ENCODE measurements around the gene CADPS2.

The CADPS2 gene

DNA sequence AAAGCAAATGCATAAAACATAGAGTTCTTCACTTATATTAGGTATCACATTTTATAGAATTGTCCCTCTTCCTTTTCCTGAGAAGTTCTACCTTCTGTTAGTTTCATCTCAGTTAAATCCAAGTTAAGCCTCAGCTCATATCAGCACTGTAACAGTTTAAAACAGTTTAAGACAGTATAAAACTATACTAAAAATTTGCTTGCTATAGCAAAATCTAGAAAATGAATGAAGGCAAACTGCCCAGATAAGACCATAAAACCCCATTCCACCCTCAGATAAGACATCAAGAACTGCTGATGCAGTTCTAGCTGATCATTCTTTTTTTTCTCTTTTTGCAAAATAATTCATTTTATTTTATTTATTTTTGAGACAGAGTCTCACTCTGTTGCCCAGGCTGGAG lies 364.5 kb downstream of the CADPS2 start:
- no peak for TF ChIP-seq FOXP2 (optimal IDR thresholded peaks at IDR 0.05; ENCODE audit: borderline replicate concordance, extremely low read depth, extremely low read length, insufficient read depth)
- no peak for TF ChIP-seq SIN3A (IDR thresholded peaks at IDR 0.05; ENCODE audit: borderline replicate concordance, insufficient read depth, low read length)
- no peak for TF ChIP-seq POLR2AphosphoS5 (IDR thresholded peaks at IDR 0.05; ENCODE audit: low read depth, low read length)
- TF ChIP-seq, protein P1, sequence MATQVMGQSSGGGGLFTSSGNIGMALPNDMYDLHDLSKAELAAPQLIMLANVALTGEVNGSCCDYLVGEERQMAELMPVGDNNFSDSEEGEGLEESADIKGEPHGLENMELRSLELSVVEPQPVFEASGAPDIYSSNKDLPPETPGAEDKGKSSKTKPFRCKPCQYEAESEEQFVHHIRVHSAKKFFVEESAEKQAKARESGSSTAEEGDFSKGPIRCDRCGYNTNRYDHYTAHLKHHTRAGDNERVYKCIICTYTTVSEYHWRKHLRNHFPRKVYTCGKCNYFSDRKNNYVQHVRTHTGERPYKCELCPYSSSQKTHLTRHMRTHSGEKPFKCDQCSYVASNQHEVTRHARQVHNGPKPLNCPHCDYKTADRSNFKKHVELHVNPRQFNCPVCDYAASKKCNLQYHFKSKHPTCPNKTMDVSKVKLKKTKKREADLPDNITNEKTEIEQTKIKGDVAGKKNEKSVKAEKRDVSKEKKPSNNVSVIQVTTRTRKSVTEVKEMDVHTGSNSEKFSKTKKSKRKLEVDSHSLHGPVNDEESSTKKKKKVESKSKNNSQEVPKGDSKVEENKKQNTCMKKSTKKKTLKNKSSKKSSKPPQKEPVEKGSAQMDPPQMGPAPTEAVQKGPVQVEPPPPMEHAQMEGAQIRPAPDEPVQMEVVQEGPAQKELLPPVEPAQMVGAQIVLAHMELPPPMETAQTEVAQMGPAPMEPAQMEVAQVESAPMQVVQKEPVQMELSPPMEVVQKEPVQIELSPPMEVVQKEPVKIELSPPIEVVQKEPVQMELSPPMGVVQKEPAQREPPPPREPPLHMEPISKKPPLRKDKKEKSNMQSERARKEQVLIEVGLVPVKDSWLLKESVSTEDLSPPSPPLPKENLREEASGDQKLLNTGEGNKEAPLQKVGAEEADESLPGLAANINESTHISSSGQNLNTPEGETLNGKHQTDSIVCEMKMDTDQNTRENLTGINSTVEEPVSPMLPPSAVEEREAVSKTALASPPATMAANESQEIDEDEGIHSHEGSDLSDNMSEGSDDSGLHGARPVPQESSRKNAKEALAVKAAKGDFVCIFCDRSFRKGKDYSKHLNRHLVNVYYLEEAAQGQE (IDR thresholded peaks at IDR 0.05; ENCODE audit: insufficient read depth in 1 of 2, low read depth in 2 of 2, low read length in 2 of 2) = no peak
- no peak for TF ChIP-seq TAF1 (IDR thresholded peaks at IDR 0.05; ENCODE audit: borderline replicate concordance, insufficient read depth, low read length)

DNA sequence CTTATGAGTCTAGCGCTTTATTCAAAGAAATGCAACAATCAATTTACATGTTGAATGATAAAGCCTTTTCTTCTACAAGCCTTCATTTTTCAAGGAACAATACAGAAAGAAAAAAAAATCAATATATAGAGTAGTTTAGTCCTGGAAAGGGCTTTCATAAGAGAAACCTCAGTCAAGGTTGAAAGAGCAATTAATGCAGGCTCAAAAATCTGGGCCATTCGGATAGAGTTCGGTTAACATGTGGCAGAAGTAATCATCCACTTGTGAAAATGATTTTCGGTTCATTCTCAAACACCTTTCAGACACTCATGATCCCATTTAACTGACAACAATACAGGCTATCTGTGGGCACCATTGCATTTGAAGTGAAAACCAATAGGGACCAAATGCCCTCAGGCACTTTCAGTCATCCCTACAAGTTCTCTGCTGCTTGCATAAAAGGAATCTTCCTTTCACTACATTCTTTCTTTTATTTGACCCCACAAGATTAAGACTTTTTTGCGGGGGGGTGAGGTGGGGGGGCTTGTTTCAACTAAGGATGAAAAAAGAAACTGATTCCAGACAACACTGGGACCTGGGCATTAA lies 365.2 kb downstream of the CADPS2 start:
- no peak for TF ChIP-seq FOXP2 (optimal IDR thresholded peaks at IDR 0.05; ENCODE audit: borderline replicate concordance, extremely low read depth, extremely low read length, insufficient read depth)
- TF ChIP-seq, protein P1 (IDR thresholded peaks at IDR 0.05; ENCODE audit: insufficient read depth in 1 of 2, low read depth in 2 of 2, low read length in 2 of 2) = no peak
- TF ChIP-seq POLR2AphosphoS5 (IDR thresholded peaks at IDR 0.05; ENCODE audit: low read depth, low read length) = no peak
- no peak for TF ChIP-seq SIN3A (IDR thresholded peaks at IDR 0.05; ENCODE audit: borderline replicate concordance, insufficient read depth, low read length)
- TF ChIP-seq TAF1 (IDR thresholded peaks at IDR 0.05; ENCODE audit: borderline replicate concordance, insufficient read depth, low read length) = no peak

DNA sequence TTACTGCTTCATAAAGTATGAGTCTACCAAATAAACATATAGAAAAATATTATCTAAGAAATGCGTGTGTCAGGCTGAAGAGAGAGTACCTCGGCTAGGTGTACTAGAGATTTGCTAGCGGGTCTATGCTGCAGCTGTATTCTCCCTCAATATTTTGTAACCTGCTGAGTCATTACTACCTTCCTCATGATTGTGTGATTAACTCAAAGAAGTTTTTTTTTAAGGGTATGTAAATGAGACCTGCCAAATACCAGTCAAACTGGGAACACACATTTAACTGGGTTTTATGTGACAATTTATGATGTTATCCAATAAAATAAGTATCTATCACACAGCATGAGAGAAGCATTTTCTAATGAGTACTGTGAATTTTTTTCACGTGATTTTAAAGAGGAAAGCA lies 367.8 kb downstream of the CADPS2 start:
- TF ChIP-seq POLR2AphosphoS5 (IDR thresholded peaks at IDR 0.05; ENCODE audit: low read depth, low read length) (no peak), TAF1 (IDR thresholded peaks at IDR 0.05; ENCODE audit: borderline replicate concordance, insufficient read depth, low read length) (no peak), SIN3A (IDR thresholded peaks at IDR 0.05; ENCODE audit: borderline replicate concordance, insufficient read depth, low read length) (no peak), FOXP2 (optimal IDR thresholded peaks at IDR 0.05; ENCODE audit: borderline replicate concordance, extremely low read depth, extremely low read length, insufficient read depth) (no peak)
- TF ChIP-seq, protein P1 (IDR thresholded peaks at IDR 0.05; ENCODE audit: insufficient read depth in 1 of 2, low read depth in 2 of 2, low read length in 2 of 2) = no peak

DNA sequence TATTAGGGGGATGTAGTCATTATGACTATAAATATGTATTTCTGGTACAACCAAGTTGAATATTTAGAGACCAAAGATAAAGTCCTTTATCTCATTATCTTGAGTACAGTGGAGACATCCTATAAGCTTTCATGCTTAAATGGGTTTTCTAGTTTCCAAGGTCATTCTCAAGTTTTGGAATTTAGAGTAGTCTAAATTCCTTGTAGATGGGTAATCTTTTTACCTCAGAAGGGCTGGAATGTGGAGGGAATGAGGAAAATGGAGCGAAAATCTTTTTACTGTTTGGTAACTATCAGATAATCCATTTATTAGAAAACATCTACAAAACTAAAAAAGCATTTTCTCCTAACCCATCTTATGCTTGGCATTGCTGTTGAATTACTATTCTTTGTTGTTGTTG lies 368.7 kb downstream of the CADPS2 start:
- TF ChIP-seq FOXP2 (optimal IDR thresholded peaks at IDR 0.05; ENCODE audit: borderline replicate concordance, extremely low read depth, extremely low read length, insufficient read depth) = no peak
- no peak for TF ChIP-seq POLR2AphosphoS5 (IDR thresholded peaks at IDR 0.05; ENCODE audit: low read depth, low read length)
- no peak for TF ChIP-seq SIN3A (IDR thresholded peaks at IDR 0.05; ENCODE audit: borderline replicate concordance, insufficient read depth, low read length)
- TF ChIP-seq, protein P1 (IDR thresholded peaks at IDR 0.05; ENCODE audit: insufficient read depth in 1 of 2, low read depth in 2 of 2, low read length in 2 of 2) = no peak
- TF ChIP-seq TAF1 (IDR thresholded peaks at IDR 0.05; ENCODE audit: borderline replicate concordance, insufficient read depth, low read length) = no peak

Data from PFSK-1 (cell line).